ENCODE results near the gene RDH13.

RDH13 gene

GRCh38 chr19:55091126-55091910 is 28.4 kb upstream of the RDH13 start:
- no peak for DNase-seq

GRCh38 chr19:55090564-55090963 is 27.6 kb upstream of the RDH13 start:
- DNase-seq: no peak

GRCh38 chr19:55089342-55089944 is 26.5 kb upstream of the RDH13 start:
- no peak for DNase-seq

DNA sequence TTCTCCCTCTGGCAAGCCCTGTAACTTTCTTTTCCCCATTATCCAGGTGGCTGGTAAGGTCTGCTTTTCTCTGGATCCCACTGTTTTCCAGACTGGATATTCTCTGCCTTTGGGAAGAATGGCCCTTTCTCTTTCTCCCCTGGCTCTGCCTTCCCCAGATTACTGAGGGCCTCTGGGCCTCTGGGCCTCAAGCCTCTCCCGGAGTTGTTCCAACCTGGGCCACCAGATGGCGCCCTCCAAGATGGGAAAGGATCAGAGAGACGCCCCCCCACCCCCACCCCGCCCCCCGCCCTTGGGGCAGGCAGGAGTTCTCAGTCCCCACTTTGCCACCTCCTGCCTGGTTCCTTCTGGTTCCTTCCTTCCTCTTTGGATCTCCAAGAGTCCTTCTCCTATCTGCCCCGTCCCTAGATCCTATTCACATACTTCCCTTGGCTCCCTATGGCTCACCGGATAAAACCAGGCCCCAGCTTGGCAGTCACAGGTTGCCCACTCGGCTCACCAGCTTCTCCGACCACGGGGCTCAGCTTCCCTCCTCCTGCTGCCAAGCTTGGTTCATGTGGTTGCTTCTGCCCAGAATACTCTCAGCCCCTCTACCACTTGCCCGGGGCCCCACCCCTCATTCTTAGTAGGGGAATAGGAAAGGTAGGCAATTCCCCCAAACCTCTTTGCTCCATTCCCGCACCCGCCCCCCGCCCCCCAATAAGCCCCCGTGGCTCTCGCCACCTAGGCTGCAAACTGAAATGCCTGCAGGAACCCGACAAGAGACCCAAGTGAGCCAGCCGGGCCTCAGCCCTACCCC is 25.8 kb upstream of the RDH13 start:
- peak; percentile 80 for DNase-seq

DNA sequence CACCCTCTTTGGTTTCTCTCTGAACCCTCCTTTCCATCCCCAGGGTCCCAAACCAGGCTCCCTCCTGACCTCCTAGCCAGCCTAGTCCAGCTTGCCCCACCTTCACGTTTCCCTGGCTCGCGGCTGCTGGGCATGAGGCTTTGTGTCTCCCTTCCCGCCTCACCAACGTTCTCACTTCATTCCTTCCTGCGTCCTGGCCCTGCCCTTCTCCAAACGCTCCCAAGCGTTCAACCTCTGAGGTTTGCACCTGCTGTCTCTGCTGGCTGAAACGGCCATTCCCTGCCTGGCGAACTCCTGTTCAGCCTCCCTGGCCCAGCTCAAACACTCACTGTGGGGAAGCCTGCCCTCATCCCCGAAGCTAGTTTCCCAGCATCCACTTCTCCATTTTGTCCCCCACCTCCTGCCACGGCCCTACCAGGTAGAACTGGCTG is 25.1 kb upstream of the RDH13 start:
- no peak for DNase-seq

- no peak for DNase-seq
Measured at GRCh38 chr19:55087542-55087901, 24.6 kb upstream of the RDH13 start.

- no peak for DNase-seq
Measured at GRCh38 chr19:55086730-55087541, 24.0 kb upstream of the RDH13 start.

DNA sequence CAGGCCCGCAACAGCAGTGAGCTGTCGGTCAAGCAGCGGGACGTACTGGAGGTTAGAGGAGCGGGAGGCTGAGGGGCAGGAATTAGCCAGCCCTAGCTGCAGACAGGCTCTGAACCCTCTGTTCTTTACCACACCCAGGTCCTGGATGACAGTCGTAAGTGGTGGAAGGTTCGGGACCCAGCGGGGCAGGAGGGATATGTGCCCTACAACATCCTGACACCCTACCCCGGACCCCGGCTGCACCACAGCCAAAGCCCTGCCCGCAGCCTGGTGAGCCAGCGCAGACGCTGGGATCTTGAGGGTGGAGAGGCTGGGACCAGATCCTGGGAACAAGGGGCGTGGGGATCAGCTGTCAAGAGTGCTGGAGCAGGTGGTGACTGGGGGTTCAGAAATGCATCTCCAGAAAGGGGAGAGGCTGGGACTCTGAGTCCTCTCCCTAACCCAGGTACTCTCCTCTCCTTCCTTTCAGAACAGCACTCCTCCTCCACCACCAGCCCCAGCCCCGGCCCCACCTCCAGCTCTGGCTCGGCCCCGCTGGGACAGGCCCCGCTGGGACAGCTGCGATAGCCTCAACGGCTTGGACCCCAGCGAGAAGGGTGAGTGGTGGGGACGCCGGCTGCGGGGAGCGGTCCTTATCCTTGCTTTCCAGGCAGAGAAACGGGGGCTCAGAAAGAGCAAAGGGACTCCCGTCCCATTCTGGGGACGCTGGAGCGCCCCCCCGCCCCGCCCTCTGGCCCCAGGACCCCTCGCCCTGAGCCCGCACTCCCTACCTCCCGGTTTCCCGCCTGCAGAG is 23.2 kb upstream of the RDH13 start:
- no peak for DNase-seq

DNA sequence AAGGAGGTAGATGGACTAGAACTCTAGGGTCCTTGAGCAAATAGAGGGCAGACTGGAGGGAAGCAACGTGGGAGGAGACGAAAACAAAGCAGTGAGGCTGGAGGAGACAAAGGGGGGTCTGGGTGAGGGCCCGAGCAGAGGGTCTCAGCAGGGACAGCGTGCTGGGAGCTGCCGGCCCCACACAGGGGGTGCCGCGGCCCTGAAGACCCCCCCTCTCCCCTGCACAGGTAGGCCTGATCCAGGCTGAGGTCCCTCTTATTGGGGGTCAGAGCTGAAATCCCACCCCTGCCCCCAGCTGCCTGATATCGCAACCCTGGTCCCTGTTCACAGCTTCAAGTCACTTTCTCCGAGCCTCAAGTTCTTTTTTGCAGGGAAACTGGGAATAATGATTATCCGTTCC is 21.5 kb upstream of the RDH13 start:
- DNase-seq: no peak

DNA sequence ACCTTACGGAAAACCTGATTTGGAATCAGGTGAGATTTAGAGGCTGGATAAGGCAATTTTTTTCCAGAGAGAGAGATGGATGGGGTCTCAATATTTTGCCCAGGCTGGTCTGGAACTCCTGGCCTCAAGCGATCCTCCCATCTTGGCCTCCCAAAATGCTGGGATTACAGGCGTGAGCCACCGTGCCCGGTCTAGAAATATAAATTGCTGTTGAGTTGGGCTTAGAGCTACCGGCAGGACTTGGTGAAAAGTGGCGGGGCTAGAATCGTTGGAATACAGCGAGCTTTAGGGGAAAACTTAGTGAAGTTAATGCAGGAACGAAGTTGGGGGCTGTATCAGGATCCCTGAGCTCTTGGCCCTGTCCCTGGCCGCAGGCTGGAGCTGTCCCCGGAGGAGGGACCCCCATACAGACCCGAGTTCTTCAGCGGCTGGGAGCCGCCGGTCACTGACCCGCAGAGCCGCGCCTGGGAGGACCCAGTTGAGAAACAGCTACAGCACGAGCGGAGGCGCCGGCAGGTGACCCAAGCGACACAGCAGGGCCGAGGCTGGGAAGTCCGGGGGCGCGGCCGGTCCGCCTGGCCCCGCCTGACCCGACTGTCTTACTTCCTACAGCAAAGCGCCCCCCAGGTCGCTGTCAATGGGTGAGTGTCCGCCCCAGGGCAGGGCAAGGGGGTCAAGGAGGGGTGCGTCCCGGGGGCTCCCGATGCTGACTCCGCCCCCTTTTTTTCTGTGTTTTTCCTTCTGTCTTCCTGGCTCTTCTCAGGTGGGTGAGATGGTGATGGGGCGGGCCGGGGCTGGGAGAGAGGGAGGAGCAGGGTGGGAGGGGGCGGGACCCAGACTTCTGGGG is 20.3 kb upstream of the RDH13 start:
- no peak for DNase-seq

DNA sequence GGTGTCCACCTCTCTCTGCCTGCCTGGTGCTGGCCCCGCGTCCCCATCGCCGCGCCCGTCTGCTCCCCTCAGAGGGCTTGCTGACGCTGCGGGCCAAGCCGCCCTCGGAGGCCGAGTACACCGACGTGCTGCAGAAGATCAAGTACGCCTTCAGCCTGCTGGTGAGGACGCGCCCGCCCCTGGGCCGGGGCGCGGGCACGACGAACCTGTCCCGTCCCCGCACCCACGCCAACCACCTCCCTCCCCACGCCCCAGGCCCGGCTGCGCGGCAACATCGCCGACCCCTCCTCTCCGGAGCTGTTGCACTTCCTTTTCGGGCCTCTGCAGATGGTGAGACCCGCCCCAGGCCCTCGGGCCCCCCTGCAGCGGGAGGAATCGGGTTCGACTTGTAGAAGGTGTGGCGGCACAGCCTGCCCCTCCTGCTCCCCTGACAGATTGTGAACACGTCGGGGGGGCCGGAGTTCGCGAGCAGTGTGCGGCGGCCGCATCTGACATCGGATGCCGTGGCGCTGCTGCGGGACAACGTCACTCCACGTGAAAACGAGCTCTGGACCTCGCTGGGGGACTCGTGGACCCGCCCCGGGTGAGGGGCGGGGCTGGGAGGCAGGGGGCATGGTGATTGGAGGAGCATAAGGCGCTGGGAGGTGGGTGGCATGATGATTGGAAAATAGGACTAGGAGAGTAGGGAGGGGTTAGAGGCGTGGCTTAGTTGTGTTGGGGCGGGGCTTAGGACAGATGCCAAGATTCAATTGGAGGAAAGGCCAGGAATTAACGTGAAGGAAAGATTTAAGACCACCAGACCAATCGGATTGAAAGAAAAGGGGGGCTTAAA is 19.3 kb upstream of the RDH13 start:
- DNase-seq: no peak

DNA sequence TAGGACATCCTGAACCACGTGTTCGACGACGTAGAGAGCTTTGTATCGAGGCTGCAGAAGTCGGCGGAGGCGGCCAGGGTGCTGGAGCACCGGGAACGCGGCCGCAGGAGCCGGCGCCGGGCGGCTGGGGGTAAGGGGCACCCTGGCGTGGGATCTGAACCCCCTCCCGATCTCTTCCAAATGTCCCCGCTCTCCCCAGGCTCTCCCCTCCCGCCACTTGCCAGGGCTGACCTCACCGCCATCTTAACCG is 18.7 kb upstream of the RDH13 start:
- no peak for DNase-seq

GRCh38 chr19:55080968-55081769 is 18.2 kb upstream of the RDH13 start:
- peak; percentile 61 for DNase-seq

DNA sequence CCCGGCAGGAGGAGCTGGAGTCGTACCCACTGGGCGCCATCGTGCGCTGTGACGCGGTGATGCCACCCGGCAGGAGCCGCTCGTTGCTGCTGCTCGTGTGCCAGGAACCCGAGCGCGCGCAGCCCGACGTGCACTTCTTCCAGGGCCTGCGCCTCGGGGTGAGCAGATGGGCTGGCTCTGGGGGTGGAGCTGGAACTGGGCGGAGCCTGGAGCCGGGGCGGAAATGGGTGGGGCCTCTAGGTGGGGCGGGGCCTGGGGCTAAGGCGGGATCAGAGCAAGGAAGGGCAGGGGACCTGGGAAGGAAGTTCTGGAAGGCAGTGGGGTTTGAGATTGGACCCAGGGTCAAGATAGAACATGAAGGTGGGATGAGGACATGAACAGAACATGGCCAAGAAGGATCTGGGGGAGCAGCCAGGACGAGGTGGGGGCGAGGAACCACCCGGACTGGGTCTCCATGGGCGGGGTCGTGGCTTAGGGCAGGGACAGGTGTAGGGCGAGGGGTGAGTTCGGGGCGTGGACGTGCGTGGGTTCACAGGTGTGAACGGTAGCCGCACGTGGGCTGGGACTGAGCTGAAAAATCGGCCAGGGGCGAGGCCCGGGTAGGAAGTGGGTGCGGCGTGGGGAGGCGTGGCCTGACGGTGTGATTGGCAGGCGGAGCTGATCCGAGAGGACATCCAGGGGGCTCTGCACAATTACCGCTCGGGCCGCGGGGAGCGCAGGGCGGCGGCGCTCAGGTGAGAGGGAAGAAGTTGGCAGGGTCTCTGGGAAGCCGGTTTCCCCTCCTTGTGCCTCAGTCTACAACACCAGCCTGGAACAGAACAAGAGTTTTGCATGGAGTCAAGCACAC is 17.4 kb upstream of the RDH13 start:
- peak; percentile 85 for DNase-seq

DNA sequence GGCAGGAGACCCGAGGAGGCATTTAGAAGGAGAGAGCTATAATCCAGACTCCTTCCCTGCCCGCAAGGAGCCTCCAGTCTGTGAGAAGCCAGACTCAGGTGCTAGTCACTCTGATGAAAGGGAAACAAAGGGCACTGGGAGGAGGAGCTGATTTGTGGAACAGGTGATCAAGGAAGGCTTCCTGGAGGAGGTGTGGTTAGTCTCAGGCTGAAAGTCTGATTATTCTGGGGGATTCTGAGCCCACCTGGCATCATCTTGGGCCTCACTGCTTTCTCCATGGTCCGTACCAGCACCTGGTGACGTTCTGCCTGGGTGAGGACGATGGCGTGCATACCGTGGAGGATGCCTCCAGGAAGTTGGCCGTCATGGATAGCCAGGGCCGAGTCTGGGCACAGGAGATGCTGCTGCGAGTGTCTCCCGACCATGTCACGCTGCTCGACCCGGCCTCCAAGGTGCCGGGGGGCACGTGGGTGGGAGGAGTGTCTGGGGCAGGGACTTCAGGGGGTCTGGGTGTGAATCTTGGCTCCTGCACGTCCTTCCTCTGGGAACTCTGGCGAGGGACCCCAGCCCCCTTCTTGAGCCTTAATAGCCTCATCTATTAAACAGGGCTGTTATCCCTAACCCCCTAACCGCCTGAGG is 16.6 kb upstream of the RDH13 start:
- no peak for DNase-seq

DNA sequence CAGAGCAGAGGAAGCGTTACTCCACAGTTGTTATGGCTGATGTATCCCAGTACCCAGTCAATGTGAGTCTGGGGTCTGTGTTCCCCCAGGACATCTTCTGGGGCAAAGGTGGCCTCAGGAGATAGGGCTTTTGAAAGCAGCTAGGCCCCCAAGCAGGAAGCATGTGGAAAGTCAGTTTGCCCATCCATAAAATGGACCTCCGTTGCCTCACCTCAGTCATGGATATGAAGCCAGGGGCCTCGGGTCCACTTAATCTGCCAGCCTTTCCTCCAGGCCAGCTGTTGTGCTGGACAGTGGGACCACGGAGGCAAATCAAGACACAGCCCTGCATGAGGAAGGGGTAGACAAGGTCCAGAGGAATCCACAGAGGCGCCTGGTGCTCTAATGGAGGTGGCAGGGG is 16.0 kb upstream of the RDH13 start:
- no peak for DNase-seq

DNA sequence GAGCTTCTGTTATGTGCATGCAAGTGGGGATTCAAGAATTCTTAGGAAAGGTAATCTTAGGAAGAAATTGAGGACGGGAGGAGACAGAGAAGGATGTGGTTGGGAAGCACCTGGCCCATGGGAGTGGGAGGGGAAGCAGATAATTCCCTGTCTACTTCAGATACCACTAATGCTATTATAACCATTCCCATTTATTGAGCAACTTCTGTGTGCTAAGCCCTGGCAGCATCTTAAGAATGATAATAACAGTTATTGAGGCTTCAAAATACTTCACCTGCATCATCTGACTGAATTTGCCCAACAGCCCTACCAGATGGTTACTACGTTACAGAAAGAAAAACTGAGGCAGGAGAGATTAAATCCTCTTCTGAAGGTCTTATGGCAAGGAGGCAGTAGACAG is 14.2 kb upstream of the RDH13 start:
- no peak for DNase-seq

DNA sequence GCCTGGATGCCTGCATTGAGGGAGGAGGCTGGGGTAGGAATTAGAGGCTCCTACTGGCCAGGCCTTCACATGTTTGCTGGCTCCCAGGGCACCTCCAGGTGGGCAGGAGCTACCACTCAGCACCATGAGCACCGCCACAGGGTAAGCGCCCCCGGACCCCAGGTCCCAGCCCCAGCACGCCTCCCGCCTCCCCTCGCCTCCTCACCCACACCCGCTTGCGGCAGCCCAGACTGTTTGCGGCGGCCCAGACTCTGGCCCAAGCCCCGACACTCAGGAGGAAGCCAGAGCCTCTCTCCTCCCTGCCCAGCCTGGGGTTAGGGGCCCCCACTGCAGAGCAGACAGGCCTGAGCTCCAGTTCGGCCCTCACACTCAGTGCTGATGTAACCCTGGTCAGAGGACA is 13.4 kb upstream of the RDH13 start:
- DNase-seq: no peak
